AG10803 (cell line): ENCODE measurements around the gene SH3RF3.
"Not testable (repeated sequence)": the region's sequence is repeated elsewhere in the genome, so short reads cannot be mapped to it uniquely, and the experiment has no call there.

Experiments used
- DNase-seq: peaks from one replicate; pipeline ENCODE4 v3.0.0; 2010; ENCODE audit warnings: low read depth
- H3K4me3 ChIP-seq: 2 replicates; pipeline ENCODE4 v1.5.1; 2011; ENCODE audit warnings: mild to moderate bottlenecking, low read length, control low read depth
- CTCF ChIP-seq: conservative IDR thresholded peaks from 2 replicates; pipeline ENCODE4 v1.5.1; 2011; ENCODE audit warnings: mild to moderate bottlenecking, low read length, control low read depth, inconsistent platforms

Gene SH3RF3

GRCh38 chr2:109155553-109156451, 26.8 kb downstream of the SH3RF3 start:
- DNase-seq, result peak; percentile 49
- no peak for TF ChIP-seq CTCF
- no peak overlapping the region for H3K4me3 ChIP-seq

GRCh38 chr2:109157563-109158105, 28.6 kb downstream of the SH3RF3 start:
- no peak for DNase-seq
- no peak overlapping the region for H3K4me3 ChIP-seq
- TF ChIP-seq CTCF, result no peak

- no peak for DNase-seq
- no peak for TF ChIP-seq CTCF
- no peak overlapping the region for H3K4me3 ChIP-seq
Measured at GRCh38 chr2:109158237-109158636, 29.2 kb downstream of the SH3RF3 start.

- H3K4me3 ChIP-seq, result no peak overlapping the region
- no peak for TF ChIP-seq CTCF
- DNase-seq, result no peak
Measured at GRCh38 chr2:109159096-109159495, 30.1 kb downstream of the SH3RF3 start.

GRCh38 chr2:109160714-109161440, 31.9 kb downstream of the SH3RF3 start:
- no peak for DNase-seq
- no peak overlapping the region for H3K4me3 ChIP-seq
- no peak for TF ChIP-seq CTCF

GRCh38 chr2:109162367-109162766, 33.4 kb downstream of the SH3RF3 start:
- DNase-seq, H3K4me3 ChIP-seq: not testable (repeated sequence)

- no peak for TF ChIP-seq CTCF
- no peak overlapping the region for H3K4me3 ChIP-seq
- DNase-seq, result no peak
Measured at GRCh38 chr2:109162999-109163398, 34.0 kb downstream of the SH3RF3 start.
